ENCODE results near the gene OTUB1.

DNA sequence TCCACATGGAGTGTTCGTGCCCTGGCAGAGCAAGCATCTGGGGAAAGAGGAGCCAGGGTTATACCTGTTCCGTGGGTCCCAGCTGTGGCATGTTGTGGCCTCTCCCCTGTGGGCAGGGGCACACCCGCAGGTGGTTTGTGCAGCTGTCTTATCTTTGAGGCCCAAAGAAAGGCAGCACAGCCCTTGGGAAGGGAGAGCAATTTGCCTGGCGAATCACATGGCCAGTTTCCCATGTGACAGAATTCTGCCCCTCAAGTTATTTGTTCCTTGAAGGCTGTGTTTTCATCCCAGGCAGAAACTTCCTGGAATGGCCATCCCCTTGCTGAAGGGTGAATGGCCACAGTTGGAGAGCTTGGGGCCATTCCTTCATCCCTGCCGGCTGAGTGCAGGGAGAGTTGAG is 28.2 kb upstream of the OTUB1 start:
- TF ChIP-seq CTCF (conservative IDR thresholded peaks at IDR 0.05; ENCODE audit: low read length): no peak
- TF ChIP-seq EZH2phosphoT487 (IDR thresholded peaks at IDR 0.05; ENCODE audit: borderline replicate concordance): no peak
